Sigmoid colon (tissue), 4 donors: ENCODE measurements around the gene PGLYRP1.

Experiments
- EP300 ChIP-seq, 4 donors: sonication (generic); formaldehyde crosslinking; IDR thresholded peaks; one replicate each; pipeline ENCODE4 v1.6.1; 2017; ENCODE audit warnings: antibody characterized with exemption in 4 of 4
- TF ChIP-seq, protein P1 (sequence below), 4 experiments: fragments of 450-650 bp in 3 of 4; fragments of 200-600 bp in 1 of 4; IDR thresholded peaks; one replicate each; pipeline ENCODE4 v1.5.1; 2016 to 2019; ENCODE audit warnings: antibody characterized with exemption in 4 of 4, mild to moderate bottlenecking in 3 of 4, moderate library complexity in 2 of 4

DNA sequence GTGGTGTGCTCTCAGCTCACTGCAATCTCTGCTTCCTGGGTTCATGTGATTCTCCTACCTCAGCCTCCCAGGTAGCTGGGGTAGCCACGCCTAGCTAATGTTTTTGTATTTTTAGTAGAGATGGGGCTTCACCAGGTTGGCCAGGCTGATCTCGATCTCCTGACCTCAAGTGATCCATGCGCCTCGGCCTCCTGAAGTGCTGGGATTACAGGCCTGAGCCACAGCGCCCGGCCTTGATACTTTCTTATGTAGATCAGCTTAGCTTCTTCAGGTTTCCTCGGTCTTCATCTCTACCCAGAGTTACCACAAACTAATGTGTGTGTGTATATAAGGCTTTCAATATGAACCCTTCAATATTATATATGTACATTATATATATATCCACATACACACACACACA is 37.5 kb downstream of the PGLYRP1 start:
- TF ChIP-seq EP300 (IDR thresholded peaks at IDR 0.05) = no peak
- TF ChIP-seq, protein P1, sequence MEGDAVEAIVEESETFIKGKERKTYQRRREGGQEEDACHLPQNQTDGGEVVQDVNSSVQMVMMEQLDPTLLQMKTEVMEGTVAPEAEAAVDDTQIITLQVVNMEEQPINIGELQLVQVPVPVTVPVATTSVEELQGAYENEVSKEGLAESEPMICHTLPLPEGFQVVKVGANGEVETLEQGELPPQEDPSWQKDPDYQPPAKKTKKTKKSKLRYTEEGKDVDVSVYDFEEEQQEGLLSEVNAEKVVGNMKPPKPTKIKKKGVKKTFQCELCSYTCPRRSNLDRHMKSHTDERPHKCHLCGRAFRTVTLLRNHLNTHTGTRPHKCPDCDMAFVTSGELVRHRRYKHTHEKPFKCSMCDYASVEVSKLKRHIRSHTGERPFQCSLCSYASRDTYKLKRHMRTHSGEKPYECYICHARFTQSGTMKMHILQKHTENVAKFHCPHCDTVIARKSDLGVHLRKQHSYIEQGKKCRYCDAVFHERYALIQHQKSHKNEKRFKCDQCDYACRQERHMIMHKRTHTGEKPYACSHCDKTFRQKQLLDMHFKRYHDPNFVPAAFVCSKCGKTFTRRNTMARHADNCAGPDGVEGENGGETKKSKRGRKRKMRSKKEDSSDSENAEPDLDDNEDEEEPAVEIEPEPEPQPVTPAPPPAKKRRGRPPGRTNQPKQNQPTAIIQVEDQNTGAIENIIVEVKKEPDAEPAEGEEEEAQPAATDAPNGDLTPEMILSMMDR (IDR thresholded peaks at IDR 0.05) = no peak
